ENCODE results near the gene CDC42EP2. TPM values are rescaled to one million over a fixed set of nuclear protein-coding genes. Genes with fewer than 3 reads are reported as not detected.

The CDC42EP2 gene
- total RNA-seq, 1 donor from 2014 or later: 37.7 TPM

GRCh38 chr11:65323813-65324212 lies 9.1 kb downstream of the CDC42EP2 start:
- H3K4me1 Mint-ChIP-seq (ENCODE audit: unreplicated experiment): peaks cover 11% of the 10 kb centered on the region

DNA sequence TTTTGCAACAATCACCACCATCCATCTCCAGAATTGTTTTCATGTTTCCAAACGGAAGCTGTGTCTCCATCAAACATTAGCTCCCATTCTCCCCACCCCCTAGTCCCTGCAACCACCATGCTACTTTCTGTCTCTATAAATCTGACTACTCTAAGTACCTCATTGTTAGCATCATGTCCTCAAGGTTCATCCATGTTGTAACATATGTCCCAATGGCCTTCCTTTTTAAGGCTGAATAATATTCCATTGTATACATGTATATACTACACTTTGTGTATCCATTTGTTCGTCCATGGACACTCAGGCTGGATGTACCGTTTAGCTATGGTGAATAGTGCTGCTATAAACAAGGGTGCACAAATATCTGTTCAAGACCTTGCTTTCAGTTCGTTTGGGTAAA lies 10.8 kb downstream of the CDC42EP2 start:
- peaks cover 7% of the 10 kb centered on the region for H3K27me3 Mint-ChIP-seq (ENCODE audit: unreplicated experiment)
- H3K9me3 Mint-ChIP-seq (ENCODE audit: unreplicated experiment): no peaks in the 10 kb centered on the region
- H3K4me3 Mint-ChIP-seq (ENCODE audit: unreplicated experiment): peak overlapping the region; percentile 13
- H3K4me1 Mint-ChIP-seq (ENCODE audit: unreplicated experiment): peaks cover 7% of the 10 kb centered on the region
- TF ChIP-seq, protein P1, sequence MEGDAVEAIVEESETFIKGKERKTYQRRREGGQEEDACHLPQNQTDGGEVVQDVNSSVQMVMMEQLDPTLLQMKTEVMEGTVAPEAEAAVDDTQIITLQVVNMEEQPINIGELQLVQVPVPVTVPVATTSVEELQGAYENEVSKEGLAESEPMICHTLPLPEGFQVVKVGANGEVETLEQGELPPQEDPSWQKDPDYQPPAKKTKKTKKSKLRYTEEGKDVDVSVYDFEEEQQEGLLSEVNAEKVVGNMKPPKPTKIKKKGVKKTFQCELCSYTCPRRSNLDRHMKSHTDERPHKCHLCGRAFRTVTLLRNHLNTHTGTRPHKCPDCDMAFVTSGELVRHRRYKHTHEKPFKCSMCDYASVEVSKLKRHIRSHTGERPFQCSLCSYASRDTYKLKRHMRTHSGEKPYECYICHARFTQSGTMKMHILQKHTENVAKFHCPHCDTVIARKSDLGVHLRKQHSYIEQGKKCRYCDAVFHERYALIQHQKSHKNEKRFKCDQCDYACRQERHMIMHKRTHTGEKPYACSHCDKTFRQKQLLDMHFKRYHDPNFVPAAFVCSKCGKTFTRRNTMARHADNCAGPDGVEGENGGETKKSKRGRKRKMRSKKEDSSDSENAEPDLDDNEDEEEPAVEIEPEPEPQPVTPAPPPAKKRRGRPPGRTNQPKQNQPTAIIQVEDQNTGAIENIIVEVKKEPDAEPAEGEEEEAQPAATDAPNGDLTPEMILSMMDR (IDR thresholded peaks at IDR 0.05; ENCODE audit: unreplicated experiment): no peak
- no peak overlapping the region for H3K27ac Mint-ChIP-seq (ENCODE audit: unreplicated experiment)
- no peak for DNase-seq (ENCODE audit: low spot score)
- H3K36me3 Mint-ChIP-seq (ENCODE audit: low read depth, unreplicated experiment): peaks cover 12% of the 10 kb centered on the region

More at GRCh38 chr11:65323813-65324212, 9.1 kb downstream of the CDC42EP2 start:
- Mint-ChIP-seq H3K9me3 (ENCODE audit: unreplicated experiment) (no peaks in the 10 kb centered on the region), H3K36me3 (ENCODE audit: low read depth, unreplicated experiment) (peaks cover 12% of the 10 kb centered on the region), H3K4me3 (ENCODE audit: unreplicated experiment) (no peak overlapping the region), H3K27me3 (ENCODE audit: unreplicated experiment) (peaks cover 6% of the 10 kb centered on the region), H3K27ac (ENCODE audit: unreplicated experiment) (no peak overlapping the region)
- TF ChIP-seq, protein P1 (IDR thresholded peaks at IDR 0.05; ENCODE audit: unreplicated experiment): no peak
- DNase-seq (ENCODE audit: low spot score): no peak

DNA sequence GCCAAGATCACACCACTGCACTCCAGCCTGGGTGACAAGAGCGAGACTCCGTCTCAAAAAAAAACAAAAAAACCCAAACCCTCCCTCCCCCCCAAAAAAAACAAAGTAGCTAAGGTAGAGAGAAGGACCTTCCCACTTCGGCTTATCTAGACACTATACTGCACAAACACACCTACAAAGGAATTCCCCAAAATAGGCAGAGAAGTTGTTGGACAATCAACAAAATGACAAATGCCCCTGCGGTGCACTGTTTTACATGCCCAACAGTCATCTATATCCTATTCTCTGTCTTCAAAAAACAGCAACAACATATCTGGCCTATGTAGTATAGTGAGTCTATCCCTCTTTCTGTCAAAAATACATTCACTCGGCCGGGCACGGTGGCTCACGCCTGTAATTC lies 12.4 kb downstream of the CDC42EP2 start:
- no peak for DNase-seq (ENCODE audit: low spot score)
- TF ChIP-seq, protein P1 (IDR thresholded peaks at IDR 0.05; ENCODE audit: unreplicated experiment): no peak
- H3K4me1 Mint-ChIP-seq (ENCODE audit: unreplicated experiment): peaks cover 7% of the 10 kb centered on the region
- peaks cover 11% of the 10 kb centered on the region for H3K36me3 Mint-ChIP-seq (ENCODE audit: low read depth, unreplicated experiment)
- H3K27me3 Mint-ChIP-seq (ENCODE audit: unreplicated experiment): peaks cover 4% of the 10 kb centered on the region
- H3K27ac Mint-ChIP-seq (ENCODE audit: unreplicated experiment): no peak overlapping the region
- H3K4me3 Mint-ChIP-seq (ENCODE audit: unreplicated experiment): peak overlapping the region; percentile 73
- H3K9me3 Mint-ChIP-seq (ENCODE audit: unreplicated experiment): no peaks in the 10 kb centered on the region

- Mint-ChIP-seq H3K27me3 (ENCODE audit: unreplicated experiment) (peaks cover 6% of the 10 kb centered on the region), H3K4me1 (ENCODE audit: unreplicated experiment) (peaks cover 7% of the 10 kb centered on the region), H3K36me3 (ENCODE audit: low read depth, unreplicated experiment) (peaks cover 2% of the 10 kb centered on the region), H3K9me3 (ENCODE audit: unreplicated experiment) (no peaks in the 10 kb centered on the region), H3K27ac (ENCODE audit: unreplicated experiment) (no peak overlapping the region), H3K4me3 (ENCODE audit: unreplicated experiment) (no peak overlapping the region)
- TF ChIP-seq, protein P1 (IDR thresholded peaks at IDR 0.05; ENCODE audit: unreplicated experiment): no peak
- no peak for DNase-seq (ENCODE audit: low spot score)
Observed at GRCh38 chr11:65329478-65329877, 14.8 kb downstream of the CDC42EP2 start.

DNA sequence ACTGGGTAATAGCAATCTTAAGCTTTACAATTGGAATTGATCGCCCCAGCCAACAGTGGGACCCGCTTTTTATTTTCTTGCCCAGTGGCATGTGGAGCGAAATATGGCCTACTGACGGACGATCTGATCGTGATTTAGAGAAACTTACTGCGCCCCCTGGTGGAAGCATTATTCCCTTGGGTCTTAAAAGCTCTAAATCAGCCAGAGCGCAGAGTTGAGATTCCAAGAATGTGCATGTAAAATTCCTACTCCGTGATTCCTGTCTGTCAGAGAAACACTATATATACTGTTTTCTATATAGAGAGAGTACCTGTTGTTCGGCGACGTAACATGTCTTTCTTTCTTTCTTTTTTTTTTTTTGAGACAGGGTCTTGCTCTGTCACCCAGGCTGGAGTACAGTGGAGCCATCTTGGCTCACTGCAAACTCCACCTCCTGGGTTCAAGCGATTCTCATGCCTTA lies 15.3 kb downstream of the CDC42EP2 start:
- DNase-seq (ENCODE audit: low spot score): peak; percentile 87
- Mint-ChIP-seq H3K4me3 (ENCODE audit: unreplicated experiment) (no peak overlapping the region), H3K27ac (ENCODE audit: unreplicated experiment) (no peak overlapping the region)

More for the DNA sequence above, 15.3 kb downstream of the CDC42EP2 start:
- TF ChIP-seq, protein P1 (IDR thresholded peaks at IDR 0.05; ENCODE audit: unreplicated experiment): peak; percentile 92
- H3K27me3 Mint-ChIP-seq (ENCODE audit: unreplicated experiment): peaks cover 6% of the 10 kb centered on the region
- peaks cover 5% of the 10 kb centered on the region for H3K36me3 Mint-ChIP-seq (ENCODE audit: low read depth, unreplicated experiment)
- H3K4me1 Mint-ChIP-seq (ENCODE audit: unreplicated experiment): peaks cover 12% of the 10 kb centered on the region
- H3K9me3 Mint-ChIP-seq (ENCODE audit: unreplicated experiment): no peaks in the 10 kb centered on the region
